GM18520 (cell line): ENCODE measurements around the gene MGAT5B.
"Not testable (repeated sequence)": the region's sequence is repeated elsewhere in the genome, so short reads cannot be mapped to it uniquely, and the experiment has no call there.

ENCODE experiments used
- ATAC-seq: cut with Tn5 transposase; IDR thresholded peaks from one replicate; pipeline ENCODE4 v1.9.1; 2021; ENCODE audit not compliant: unreplicated experiment

The MGAT5B gene

GRCh38 chr17:76847031-76847430, 21.2 kb upstream of the MGAT5B start:
- ATAC-seq = no peak

GRCh38 chr17:76848670-76849069, 19.5 kb upstream of the MGAT5B start:
- no peak for ATAC-seq

- ATAC-seq = not testable (repeated sequence)
Measured at GRCh38 chr17:76849160-76849559, 19.0 kb upstream of the MGAT5B start.

GRCh38 chr17:76852843-76853242, 15.4 kb upstream of the MGAT5B start:
- no peak for ATAC-seq

GRCh38 chr17:76855105-76855504, 13.1 kb upstream of the MGAT5B start:
- no peak for ATAC-seq

- ATAC-seq = no peak
Measured at GRCh38 chr17:76862079-76862478, 6.1 kb upstream of the MGAT5B start.

- ATAC-seq = no peak
Measured at GRCh38 chr17:76862494-76862893, 5.7 kb upstream of the MGAT5B start.

- no peak for ATAC-seq
Measured at GRCh38 chr17:76864024-76864423, 4.2 kb upstream of the MGAT5B start.

- ATAC-seq = no peak
Measured at GRCh38 chr17:76865174-76865573, 3.0 kb upstream of the MGAT5B start.

- ATAC-seq = no peak
Measured at GRCh38 chr17:76866203-76866602, 2.0 kb upstream of the MGAT5B start.

- no peak for ATAC-seq
Measured at GRCh38 chr17:76866774-76867577, 1.2 kb upstream of the MGAT5B start.

GRCh38 chr17:76867578-76868175, 527 bp upstream of the MGAT5B start:
- no peak for ATAC-seq

- no peak for ATAC-seq
Measured at GRCh38 chr17:76868669-76869495, 678 bp downstream of the MGAT5B start.

- no peak for ATAC-seq
Measured at GRCh38 chr17:76869496-76870376, 1.5 kb downstream of the MGAT5B start.

GRCh38 chr17:76870377-76870714, 2.1 kb downstream of the MGAT5B start:
- no peak for ATAC-seq

- ATAC-seq = no peak
Measured at GRCh38 chr17:76871668-76872067, 3.5 kb downstream of the MGAT5B start.

GRCh38 chr17:76872221-76872873, 4.1 kb downstream of the MGAT5B start:
- ATAC-seq = no peak

GRCh38 chr17:76872874-76873221, 4.6 kb downstream of the MGAT5B start:
- ATAC-seq = no peak

GRCh38 chr17:76873856-76874255, 5.7 kb downstream of the MGAT5B start:
- ATAC-seq = no peak

GRCh38 chr17:76877437-76877836, 9.2 kb downstream of the MGAT5B start:
- no peak for ATAC-seq

- ATAC-seq = no peak
Measured at GRCh38 chr17:76878568-76878967, 10.4 kb downstream of the MGAT5B start.
